Epithelial cell of proximal tubule (primary cell): Measurements from ENCODE around the gene KCNK1. TPM values are rescaled to one million over a fixed set of nuclear protein-coding genes. Genes with fewer than 3 reads are reported as not detected.

Source experiments
- DNase-seq: peaks from one replicate; pipeline ENCODE4 v3.0.0-alpha.2; 2011; ENCODE audit warnings: low read depth
- H3K4me3 ChIP-seq: 2 replicates; pipeline ENCODE4 v1.5.1; 2011; ENCODE audit warnings: low read depth, mild to moderate bottlenecking, low read length
- CTCF ChIP-seq: conservative IDR thresholded peaks from 2 replicates; pipeline ENCODE4 v1.5.1; 2012; ENCODE audit warnings: low read depth, mild to moderate bottlenecking, low read length
- total RNA-seq: library from RNA; depleted of rRNA; stranded (reverse); fragments of >200 nt; gene quantifications from 2 replicates; pipeline ENCODE4 v1.2.3, GENCODE V29; 2015

The KCNK1 gene
- total RNA-seq, 1 donor from 2014 or later = 9.8 TPM

DNA sequence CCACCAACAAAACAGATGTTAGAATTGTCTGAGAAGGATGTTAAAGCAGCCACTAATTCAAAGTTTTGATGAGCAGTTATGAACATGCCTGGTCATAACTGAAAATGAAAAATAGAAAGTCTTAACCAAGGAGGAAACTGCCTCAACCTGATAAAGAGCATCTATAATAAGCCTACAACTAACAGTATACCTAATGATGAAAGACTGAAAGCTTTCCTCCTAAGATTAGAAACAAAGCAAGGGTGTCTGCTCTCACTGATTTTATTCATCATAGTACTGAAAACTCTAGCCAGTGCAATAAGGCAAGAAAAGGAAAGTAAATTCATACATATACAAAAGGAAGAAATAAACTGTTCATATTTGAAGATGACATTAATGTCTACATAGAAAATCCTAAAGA, 82.0 kb downstream of the KCNK1 start:
- DNase-seq = no peak
- TF ChIP-seq CTCF = no peak

DNA sequence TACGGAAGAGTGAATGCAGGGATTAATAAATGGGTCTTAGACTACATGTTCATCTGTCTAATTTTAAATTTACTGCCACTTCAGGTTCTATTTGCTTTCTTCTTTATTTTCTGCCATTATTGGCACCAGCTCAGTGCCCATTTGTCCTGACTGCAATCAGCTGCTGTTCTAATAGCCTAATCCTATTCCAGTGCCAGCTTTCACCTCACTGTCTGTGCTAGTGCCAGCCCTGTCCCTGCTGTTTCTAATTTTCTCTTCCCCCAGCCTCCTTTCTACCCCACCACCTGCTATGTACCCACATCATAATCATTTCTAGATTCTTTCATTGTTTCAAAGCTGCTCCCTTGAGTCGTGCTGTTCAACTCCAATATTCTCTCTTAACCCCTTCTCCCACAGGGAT, 86.4 kb downstream of the KCNK1 start:
- DNase-seq = no peak
- no peak for TF ChIP-seq CTCF
- no peak overlapping the region for H3K4me3 ChIP-seq

More for the DNA sequence above, 82.0 kb downstream of the KCNK1 start:
- H3K4me3 ChIP-seq = no peak overlapping the region

GRCh38 chr1:233704170-233704897, 90.4 kb downstream of the KCNK1 start:
- DNase-seq = no peak
- H3K4me3 ChIP-seq = no peak overlapping the region

GRCh38 chr1:233704898-233705723, 91.2 kb downstream of the KCNK1 start:
- TF ChIP-seq CTCF = no peak
- no peak overlapping the region for H3K4me3 ChIP-seq
- no peak for DNase-seq

More at GRCh38 chr1:233704170-233704897, 90.4 kb downstream of the KCNK1 start:
- no peak for TF ChIP-seq CTCF

- TF ChIP-seq CTCF = no peak
- no peak for DNase-seq
- H3K4me3 ChIP-seq = no peak overlapping the region
These were observed 93.4 kb downstream of the KCNK1 start for GRCh38 chr1:233707153-233707879.

DNA sequence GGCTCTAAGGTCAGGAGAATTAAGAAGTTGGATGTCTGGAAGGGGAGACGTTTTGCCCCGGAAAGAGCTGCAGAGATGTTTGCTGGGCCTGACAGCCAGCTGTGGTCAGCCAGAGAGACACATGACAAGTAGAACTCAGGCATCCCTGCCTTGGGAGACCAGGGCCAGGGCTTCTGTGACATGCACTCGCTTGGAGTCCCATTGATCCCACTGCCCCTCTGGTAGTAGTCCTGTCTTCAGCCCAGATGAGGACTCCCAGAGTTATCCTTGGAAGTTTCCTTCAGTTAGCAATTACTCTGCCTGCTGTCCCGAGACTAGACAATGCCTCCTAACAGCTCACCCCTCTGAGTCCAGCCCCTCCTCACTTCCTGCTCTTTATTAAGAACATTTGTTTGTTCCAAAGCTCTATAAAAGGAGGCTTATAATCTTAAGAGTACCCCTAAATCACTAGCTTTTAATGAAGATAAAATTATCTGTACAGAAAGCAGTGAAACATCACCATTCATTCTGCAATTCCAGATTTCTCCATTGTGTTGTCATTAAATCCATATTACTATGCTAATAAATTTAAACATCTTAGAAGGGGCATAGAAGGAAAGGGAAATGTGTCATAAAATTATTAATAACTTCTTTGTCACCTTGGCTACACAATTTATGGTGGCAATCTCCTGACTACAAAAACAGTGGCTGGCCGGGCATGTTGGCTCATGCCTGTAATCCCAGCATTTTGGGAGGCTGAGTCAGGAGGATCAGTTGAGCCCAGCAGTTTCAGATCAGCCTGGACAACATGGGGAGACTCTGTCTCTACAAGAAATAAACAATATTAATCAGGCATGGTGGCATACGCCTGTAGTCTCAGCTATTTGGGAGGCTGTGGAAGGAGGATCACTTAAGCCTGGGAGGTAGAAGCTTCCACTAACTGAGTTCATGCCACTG, 94.2 kb downstream of the KCNK1 start:
- no peak overlapping the region for H3K4me3 ChIP-seq
- no peak for DNase-seq
- no peak for TF ChIP-seq CTCF
